ENCODE measurements around the gene MALSU1.
"Not testable (repeated sequence)": the region's sequence is repeated elsewhere in the genome, so short reads cannot be mapped to it uniquely, and the experiment has no call there.

The MALSU1 gene

GRCh38 chr7:23287612-23288011 is 11.5 kb upstream of the MALSU1 start:
- no peak for DNase-seq

DNA sequence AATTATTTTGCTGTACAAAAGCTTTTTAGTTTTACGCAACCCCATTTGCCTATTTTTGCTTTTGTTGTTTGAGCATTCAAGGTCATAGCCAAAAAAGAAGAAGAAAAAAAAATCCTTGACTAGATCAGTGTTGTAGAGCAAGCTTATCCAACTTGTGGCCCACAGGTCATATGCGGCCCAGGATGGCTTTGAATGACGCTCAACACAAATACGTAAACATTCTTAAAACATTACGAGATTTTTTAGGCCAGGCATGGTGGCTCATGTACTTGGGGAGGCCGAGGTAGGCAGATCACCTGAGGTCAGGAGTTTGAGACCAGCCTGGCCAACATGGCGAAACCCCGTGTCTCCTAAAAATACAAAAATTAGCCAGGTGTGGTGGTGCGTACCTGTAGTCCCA is 8.1 kb upstream of the MALSU1 start:
- no peak for DNase-seq

- no peak for DNase-seq
Measured at GRCh38 chr7:23291957-23292560, 7.1 kb upstream of the MALSU1 start.

DNA sequence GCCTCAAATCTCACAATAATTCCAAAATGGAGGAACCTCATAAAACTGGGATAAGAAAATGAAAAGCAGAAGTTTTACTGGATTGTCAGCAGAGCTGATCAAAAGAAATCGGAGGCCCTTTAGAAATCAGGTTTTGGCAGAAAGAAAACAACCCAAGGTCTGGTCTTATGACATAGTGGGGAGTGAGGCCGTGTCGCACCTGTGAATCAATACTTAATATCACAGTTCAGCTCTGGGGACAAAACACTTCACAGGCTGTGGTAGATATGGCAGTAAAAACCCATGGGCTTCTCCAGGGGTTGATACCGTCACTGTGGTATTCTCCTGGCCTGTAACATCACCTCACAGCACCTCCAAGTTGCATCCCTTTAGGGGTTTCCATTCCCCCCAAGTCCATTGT is 6.5 kb upstream of the MALSU1 start:
- no peak for DNase-seq

DNA sequence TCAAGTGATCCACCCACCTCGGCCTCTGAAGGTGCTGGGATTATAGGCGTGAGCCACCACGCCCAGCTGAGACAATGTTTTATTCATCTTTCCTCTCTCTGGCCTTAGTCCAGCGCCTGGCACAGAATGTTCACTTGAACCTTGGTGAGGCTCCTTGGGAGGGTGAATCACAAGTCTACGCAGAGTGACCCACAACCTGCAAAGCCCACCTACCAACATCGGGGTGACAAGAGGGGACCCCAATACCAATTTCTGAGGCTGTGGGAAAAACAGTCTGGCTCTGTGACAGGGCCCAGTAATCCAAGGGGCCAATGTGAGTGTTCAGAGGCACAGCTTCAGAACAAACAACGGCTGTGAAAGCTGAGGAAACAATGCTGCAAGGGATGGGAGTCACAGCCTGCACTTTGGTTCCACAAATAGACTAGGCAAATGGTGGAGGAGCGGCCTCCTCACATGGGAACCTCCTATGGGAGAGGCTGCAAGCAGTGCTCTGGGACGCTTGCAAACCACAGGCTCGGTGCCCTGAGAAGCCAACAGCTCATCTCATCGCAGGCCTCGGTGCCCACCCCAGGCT is 5.6 kb upstream of the MALSU1 start:
- no peak for DNase-seq

DNA sequence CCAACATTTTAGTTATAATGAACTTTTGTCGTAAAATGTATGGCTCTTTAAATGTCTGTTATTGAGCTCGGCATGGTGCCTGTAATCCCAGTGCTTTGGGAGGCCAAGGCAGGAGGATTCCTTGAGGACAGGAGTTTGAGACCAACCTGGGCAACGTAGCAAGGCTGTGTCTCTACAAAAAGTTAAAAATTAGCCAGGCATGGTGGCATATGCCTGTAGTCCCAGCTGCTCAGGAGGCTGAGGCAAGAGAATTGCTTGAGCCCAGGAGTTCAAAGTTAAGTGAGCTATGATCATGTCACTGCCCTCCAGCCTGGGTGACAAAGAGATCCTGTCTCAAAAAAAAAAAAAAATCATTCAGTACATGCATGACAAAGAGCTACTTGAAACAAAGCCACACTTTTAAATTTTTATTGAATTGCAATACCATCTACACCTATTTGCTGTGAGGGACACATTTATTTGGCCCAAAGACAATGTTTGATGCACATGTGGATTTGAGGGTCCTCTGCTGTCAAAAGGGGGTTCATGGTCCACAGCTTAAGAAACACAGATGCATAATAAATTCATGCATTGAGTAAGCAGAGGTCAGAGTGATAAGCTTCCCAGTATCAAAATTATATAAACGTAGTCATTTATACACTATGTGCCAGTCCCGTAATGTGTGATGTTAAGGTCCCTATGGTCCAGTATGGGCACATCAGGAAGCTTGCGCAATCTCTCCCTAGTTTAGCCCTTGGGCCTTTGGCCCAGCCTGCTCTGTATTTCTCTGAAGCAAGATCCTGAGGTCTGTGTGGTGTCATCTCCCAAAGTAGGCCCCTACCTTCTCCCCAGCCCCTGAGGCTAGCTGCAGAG is 4.4 kb upstream of the MALSU1 start:
- no peak for DNase-seq

DNA sequence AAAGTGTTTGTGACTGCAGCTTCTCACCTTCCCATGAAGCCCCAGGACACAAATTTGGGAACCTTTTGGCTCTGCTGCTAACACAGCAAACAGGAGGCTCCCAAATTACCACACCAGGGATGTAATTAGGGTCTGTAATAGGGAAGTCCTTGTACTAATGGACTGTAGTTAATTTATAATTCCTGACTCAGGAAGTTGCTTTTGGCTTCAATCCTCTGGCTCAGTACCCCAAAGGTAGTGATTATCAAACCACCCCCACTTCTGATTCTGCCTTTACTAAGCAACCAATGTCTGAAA is 3.8 kb upstream of the MALSU1 start:
- DNase-seq, result no peak

DNA sequence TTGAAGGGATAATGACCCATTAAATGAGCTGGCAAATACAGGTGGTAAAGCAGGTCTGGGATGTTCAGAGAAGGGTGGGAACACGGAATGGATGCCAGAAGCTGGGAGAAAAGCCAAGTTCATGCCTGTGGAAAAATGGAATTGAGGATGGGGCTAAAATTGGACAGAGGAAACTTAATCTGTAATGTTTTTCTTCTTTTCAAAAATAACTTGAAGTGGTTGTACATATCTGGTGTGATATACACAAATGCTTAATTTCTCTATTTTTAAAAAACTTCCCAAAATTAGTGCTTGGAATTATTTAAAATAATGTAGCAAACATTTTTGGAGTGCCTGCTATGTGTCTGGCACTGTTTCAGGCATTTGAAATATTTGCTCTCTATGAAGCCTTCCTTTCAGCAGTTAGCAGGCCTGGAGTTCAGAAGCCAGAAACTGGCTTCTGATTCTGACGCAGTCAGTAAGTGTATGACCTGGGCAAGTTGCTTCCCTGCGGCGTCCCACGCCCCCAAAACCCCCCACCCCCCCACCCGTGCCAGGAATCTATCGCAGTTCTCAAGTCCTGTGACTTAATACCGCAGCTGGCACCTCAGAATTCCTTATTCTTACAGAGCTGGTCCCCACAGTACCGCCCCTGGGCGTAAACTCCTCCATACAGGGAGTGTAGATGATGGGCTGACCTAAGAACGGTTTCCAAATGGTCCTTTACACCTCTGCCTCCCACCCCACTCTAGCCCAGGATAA is 828 bp upstream of the MALSU1 start:
- DNase-seq, result no peak

DNA sequence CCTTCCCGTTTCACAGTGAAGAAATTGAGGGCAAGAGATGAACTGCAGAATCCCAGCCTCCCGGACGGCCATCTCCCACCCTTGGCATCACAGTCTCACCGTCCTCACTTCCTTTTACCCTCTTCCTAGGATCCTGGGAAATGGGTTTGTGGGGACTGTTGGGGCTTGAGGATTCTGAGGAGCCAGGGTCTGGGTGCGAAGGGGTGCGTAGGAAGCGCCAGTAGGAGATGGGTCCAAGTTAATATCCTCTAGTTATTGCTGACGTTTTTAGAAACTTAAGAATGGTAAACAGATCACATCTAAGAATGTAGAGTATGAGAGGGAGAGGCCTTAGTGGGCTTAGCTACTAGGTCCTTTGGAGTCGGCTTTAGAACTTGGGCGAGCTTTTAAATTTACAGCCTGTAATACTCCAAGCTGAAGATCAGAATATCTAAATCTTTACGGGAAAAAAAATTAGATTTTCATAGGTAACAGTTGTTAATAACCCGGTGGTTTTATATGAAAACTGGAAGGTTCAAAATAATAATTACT is 696 bp downstream of the MALSU1 start:
- DNase-seq, result no peak

- no peak for DNase-seq
Measured at GRCh38 chr7:23306936-23307521, 7.9 kb downstream of the MALSU1 start.

DNA sequence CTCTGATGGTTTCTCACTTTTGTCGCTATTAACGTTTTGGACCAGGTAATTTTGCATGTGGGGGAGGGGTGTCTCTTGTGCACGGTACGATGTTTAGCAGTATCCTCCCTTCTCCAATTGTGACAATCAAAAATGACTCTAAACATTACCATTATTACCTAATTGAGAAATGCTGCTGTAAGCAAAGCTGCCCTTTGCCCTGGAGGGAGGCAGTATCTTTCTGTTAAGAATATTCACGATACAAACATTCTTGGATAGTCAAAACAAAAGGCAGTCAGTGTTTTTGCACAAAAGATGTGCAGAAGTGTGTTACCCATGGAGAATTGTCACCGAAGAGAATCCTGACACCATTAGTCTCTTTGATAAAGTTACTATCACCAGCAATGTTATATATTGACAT is 9.6 kb downstream of the MALSU1 start:
- DNase-seq, result no peak

- not testable (repeated sequence) for DNase-seq
Measured at GRCh38 chr7:23312141-23312540, 13.0 kb downstream of the MALSU1 start.

GRCh38 chr7:23315366-23315765 is 16.2 kb downstream of the MALSU1 start:
- no peak for DNase-seq

- no peak for DNase-seq
Measured at GRCh38 chr7:23331132-23331531, 32.0 kb downstream of the MALSU1 start.

GRCh38 chr7:23332193-23332592 is 33.1 kb downstream of the MALSU1 start:
- no peak for DNase-seq

- DNase-seq, result no peak
Measured at GRCh38 chr7:23332910-23333612, 33.9 kb downstream of the MALSU1 start.

GRCh38 chr7:23333671-23334246 is 34.6 kb downstream of the MALSU1 start:
- no peak for DNase-seq

- DNase-seq, result no peak
Measured at GRCh38 chr7:23334482-23335056, 35.4 kb downstream of the MALSU1 start.

DNA sequence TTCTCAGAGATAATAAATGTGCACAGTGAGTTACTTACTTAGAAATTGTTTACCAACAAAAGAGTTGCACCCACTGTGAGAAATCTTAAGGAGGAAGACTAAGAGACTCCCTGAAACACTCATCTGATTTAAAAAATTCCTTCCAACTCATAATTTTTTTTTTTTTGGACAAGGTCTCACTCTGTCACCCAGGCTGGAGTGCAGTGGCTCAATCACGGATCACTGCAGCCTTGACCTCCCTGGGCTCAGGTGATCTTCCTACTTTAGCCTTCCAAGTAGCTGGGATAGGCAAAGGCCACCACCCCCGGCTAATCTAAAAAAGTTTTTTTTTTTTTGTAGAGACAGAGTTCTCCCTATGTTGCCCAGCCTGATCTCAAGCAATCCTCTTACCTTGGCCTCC is 36.0 kb downstream of the MALSU1 start:
- no peak for DNase-seq

GRCh38 chr7:23335621-23336020 is 36.5 kb downstream of the MALSU1 start:
- DNase-seq, result no peak

DNA sequence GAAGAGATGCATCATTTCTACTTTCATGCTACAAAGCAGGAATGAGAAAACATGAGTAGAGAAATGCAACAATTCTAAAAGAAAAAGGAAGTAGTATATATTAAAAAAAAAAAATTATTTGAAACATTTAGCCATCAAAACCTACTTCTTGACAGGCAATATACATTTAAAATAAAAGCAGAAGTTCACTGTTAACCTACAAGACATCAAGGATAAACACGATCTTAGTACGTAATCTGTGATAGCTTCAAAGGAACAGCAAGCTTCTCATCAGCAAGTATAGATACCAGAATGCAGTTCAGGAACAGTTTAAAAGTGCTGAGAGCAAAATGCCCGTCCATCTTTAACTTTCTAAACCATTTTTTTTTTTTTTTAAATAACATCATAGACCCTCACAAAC is 36.9 kb downstream of the MALSU1 start:
- no peak for DNase-seq

DNA sequence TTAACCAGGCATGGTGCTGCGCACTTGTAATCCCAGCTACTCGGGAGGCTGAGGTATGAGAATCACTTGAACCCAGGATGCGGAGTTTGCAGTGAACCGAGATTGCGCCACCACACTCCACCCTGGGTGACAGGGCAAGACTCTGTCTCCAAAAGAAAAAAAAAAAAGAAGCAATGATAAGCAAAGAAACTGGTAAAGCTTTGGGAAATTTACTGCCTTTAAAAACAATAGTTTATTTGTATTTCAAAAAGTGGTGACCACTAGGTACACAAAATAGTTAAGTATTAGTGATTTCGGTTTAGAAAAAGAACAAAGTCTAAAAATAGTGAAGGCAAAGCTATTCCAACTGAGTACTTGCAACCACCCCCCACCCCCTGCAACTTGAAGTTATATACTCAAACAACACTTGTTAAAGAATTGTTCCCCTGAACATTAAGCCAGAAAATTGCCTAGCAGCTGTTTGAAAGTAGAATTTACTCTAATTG is 37.7 kb downstream of the MALSU1 start:
- DNase-seq, result no peak
